Heart left ventricle (tissue), 13 donors: Measurements from ENCODE around the gene MEGF11.

Experiments used
- CTCF ChIP-seq, 12 donors: fragments of 200-600 bp; sonication (generic) in 4 of 12; IDR thresholded peaks; one replicate each; pipeline versions ENCODE4 v1.5.0 to v1.8.0; 2018 to 2022; ENCODE audit warnings: antibody characterized with exemption in 12 of 12, mild to moderate bottlenecking in 5 of 12
- POLR2A ChIP-seq, 2 donors: fragments of 450-650 bp; IDR thresholded peaks; one replicate each; pipeline ENCODE4 v1.6.1; 2017; ENCODE audit warnings: antibody characterized with exemption in 2 of 2, mild to moderate bottlenecking in 2 of 2, moderate library complexity in 2 of 2
- donor health status: ischemic (EF 13 %, LVEDD 7.1; RV severe dilation, severe dysfunction).
- donor health status: DM: no; HTN: yes; CAD: no.
- donor health status: DM: no; HTN: no; CAD: no.
- donor health status: ischemic (EF 25% LVEDD 6.9; RV normal size, moderate dysfunction).
- donor health status: ischemic (EF 25% LVEDD 5.7; RV mildly dilated, moderate dysfunction).
- donor health status: ischemic (EF 35%, LVEDD 5.7; RV mildly dilated, moderate dysfunction).
- donor health status: nonischemic (EF 11% LVEDD 7.7; RV severe dilation, severe dysfunction).
- donor health status: DM: yes; HTN: yes; CAD: no.
- donor health status: PGD.
- donor health status: ischemic (EF 29% LVEDD 5.4; RV normal size, mild dysfunction).
- donor health status: nonischemic (EF 23%, LVEDD 6.1; RV moderate dilation, normal function).

GRCh38 chr15:66187271-66187670 is 66.3 kb downstream of the MEGF11 start:
- TF ChIP-seq CTCF (IDR thresholded peaks at IDR 0.05) (no peak), POLR2A (IDR thresholded peaks at IDR 0.05) (no peak)
